Measurements from ENCODE around the gene GNAO1.

The GNAO1 gene

GRCh38 chr16:56286809-56287208 is 95.5 kb downstream of the GNAO1 start:
- TF ChIP-seq CTCF (IDR thresholded peaks at IDR 0.05; ENCODE audit: extremely low read depth, missing control alignments): no peak
- no peak for DNase-seq (ENCODE audit: low spot score)

- no peak for TF ChIP-seq CTCF (IDR thresholded peaks at IDR 0.05; ENCODE audit: extremely low read depth, missing control alignments)
- no peak for DNase-seq (ENCODE audit: low spot score)
Measured at GRCh38 chr16:56288019-56288418, 96.7 kb downstream of the GNAO1 start.

- DNase-seq (ENCODE audit: low spot score): no peak
Measured at GRCh38 chr16:56289416-56289815, 98.1 kb downstream of the GNAO1 start.

GRCh38 chr16:56289862-56290261 is 98.6 kb downstream of the GNAO1 start:
- no peak for DNase-seq (ENCODE audit: low spot score)
- no peak for TF ChIP-seq CTCF (IDR thresholded peaks at IDR 0.05; ENCODE audit: extremely low read depth, missing control alignments)

More at GRCh38 chr16:56289416-56289815, 98.1 kb downstream of the GNAO1 start:
- no peak for TF ChIP-seq CTCF (IDR thresholded peaks at IDR 0.05; ENCODE audit: extremely low read depth, missing control alignments)

GRCh38 chr16:56294014-56294413 is 102.7 kb downstream of the GNAO1 start:
- DNase-seq (ENCODE audit: low spot score): no peak

GRCh38 chr16:56294579-56294978 is 103.3 kb downstream of the GNAO1 start:
- no peak for DNase-seq (ENCODE audit: low spot score)
- TF ChIP-seq CTCF (IDR thresholded peaks at IDR 0.05; ENCODE audit: extremely low read depth, missing control alignments): no peak

More at GRCh38 chr16:56294014-56294413, 102.7 kb downstream of the GNAO1 start:
- TF ChIP-seq CTCF (IDR thresholded peaks at IDR 0.05; ENCODE audit: extremely low read depth, missing control alignments): no peak

- no peak for TF ChIP-seq CTCF (IDR thresholded peaks at IDR 0.05; ENCODE audit: extremely low read depth, missing control alignments)
- DNase-seq (ENCODE audit: low spot score): no peak
Measured at GRCh38 chr16:56295059-56295665, 103.9 kb downstream of the GNAO1 start.
